Endodermal cell (in vitro differentiated cells): Measurements from ENCODE around the gene PDE6B. TPM values are rescaled to one million over a fixed set of nuclear protein-coding genes. Genes with fewer than 3 reads are reported as not detected.

ENCODE experiments used
- DNase-seq: peaks from one replicate; pipeline ENCODE4 v3.0.0-alpha.2; 2017
- H3K27ac ChIP-seq: 2 replicates; pipeline ENCODE4 v1.5.1; 2013; ENCODE audit warnings: mild to moderate bottlenecking, low read depth, low read length, moderate library complexity
- H3K27me3 ChIP-seq: 2 replicates; pipeline ENCODE4 v1.6.1; 2013; ENCODE audit warnings: mild to moderate bottlenecking, low read length, moderate library complexity; ENCODE audit not compliant: insufficient read depth, control insufficient read depth, poor library complexity, severe bottlenecking
- H3K36me3 ChIP-seq: 2 replicates; pipeline ENCODE4 v1.7.0; 2013; ENCODE audit warnings: mild to moderate bottlenecking, low read length, moderate library complexity; ENCODE audit not compliant: control insufficient read depth, insufficient read depth
- H3K4me1 ChIP-seq: one replicate; pipeline ENCODE4 v1.7.0; 2013; ENCODE audit warnings: low read length; ENCODE audit not compliant: control insufficient read depth, insufficient read depth
- H3K4me3 ChIP-seq: 2 replicates; pipeline ENCODE4 v1.5.1; 2013; ENCODE audit warnings: mild to moderate bottlenecking, low read length, moderate library complexity
- H3K9ac ChIP-seq: 2 replicates; pipeline ENCODE4 v1.6.1; 2013; ENCODE audit warnings: mild to moderate bottlenecking, low read length, moderate library complexity; ENCODE audit not compliant: poor library complexity, severe bottlenecking; ENCODE audit errors: extremely low read depth
- H3K9me3 ChIP-seq: 2 replicates; pipeline ENCODE4 v1.6.1; 2013; ENCODE audit warnings: mild to moderate bottlenecking, low read length, moderate library complexity; ENCODE audit not compliant: control insufficient read depth
- H3K27ac Mint-ChIP-seq: 2 replicates; pipeline ENCODE4 v1.8.0; 2020; ENCODE audit warnings: mixed read lengths
- H3K27me3 Mint-ChIP-seq: 2 replicates; pipeline ENCODE4 v1.8.0; 2021; ENCODE audit warnings: mild to moderate bottlenecking, mixed read lengths; ENCODE audit not compliant: insufficient read depth
- H3K36me3 Mint-ChIP-seq: 2 replicates; pipeline ENCODE4 v1.8.0; 2020; ENCODE audit warnings: low read depth, mixed read lengths
- H3K4me1 Mint-ChIP-seq: 2 replicates; pipeline ENCODE4 v1.8.0; 2020; ENCODE audit warnings: mixed read lengths
- H3K4me3 Mint-ChIP-seq: 2 replicates; pipeline ENCODE4 v1.8.0; 2020; ENCODE audit warnings: mild to moderate bottlenecking, moderate library complexity, mixed read lengths
- H3K9me3 Mint-ChIP-seq: 2 replicates; pipeline ENCODE4 v1.8.0; 2020; ENCODE audit warnings: mild to moderate bottlenecking, mixed read lengths
- WGBS, 2 experiments: methylation state at CpG; one replicate each; pipeline versions ENCODE4 v1.1.5 to v1.1.7; 2013; ENCODE audit warnings: missing lambda C conversion rate in 2 of 2, mixed read lengths in 1 of 2; ENCODE audit not compliant: insufficient coverage in 1 of 2, insufficient read length in 1 of 2; 5-methylcytosine and 5-hydroxymethylcytosine counted together
- total RNA-seq, 2 donors: library from RNA; stranded (reverse); fragmentation: NEBNext Ultra II Directional in 1 of 2; extraction: Animal tissue kit (Norgen Biotek cat#: 25700) in 1 of 2; gene quantifications; 2 replicates in 1 of 2; 3 replicates in 1 of 2; pipeline ENCODE4 v1.2.1, GENCODE V29; 2021
- TF ChIP-seq, protein P1 (sequence below): fragments of 200-600 bp; sonication (generic); conservative IDR thresholded peaks from 2 replicates; pipeline ENCODE4 v1.5.0; 2021; ENCODE audit warnings: antibody characterized with exemption, mild to moderate bottlenecking

PDE6B gene
- total RNA-seq, 2 donors from 2014 or later = 12.4 to 14.6 TPM

DNA sequence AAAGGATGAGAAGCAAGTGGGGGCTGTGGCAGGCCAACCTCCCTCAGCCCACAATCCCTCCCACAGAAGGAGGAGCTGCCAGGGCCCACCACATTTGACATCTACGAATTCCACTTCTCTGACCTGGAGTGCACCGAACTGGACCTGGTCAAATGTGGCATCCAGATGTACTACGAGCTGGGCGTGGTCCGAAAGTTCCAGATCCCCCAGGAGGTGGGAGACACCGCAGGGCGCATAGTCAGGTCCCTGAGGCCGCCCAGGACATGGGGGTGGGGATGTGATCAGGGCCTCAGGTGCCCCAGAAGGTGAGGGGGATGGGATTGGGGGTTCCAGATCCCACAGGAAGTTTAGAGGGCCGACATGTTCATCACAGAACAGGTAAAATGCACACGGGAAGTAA, 35.0 kb downstream of the PDE6B start:
- Histone ChIP-seq H3K4me3 (no peak overlapping the region), H3K9me3 (no peaks in the 10 kb centered on the region), H3K4me1 (no peaks in the 10 kb centered on the region), H3K36me3 (no peaks in the 10 kb centered on the region), H3K9ac (no peak overlapping the region), H3K27me3 (no peaks in the 10 kb centered on the region), H3K27ac (no peak overlapping the region)
- DNase-seq = no peak
- H3K9me3 Mint-ChIP-seq = no peaks in the 10 kb centered on the region
- no peak overlapping the region for H3K27ac Mint-ChIP-seq
- 87 to 94% methylated on average over 8 to 10 of the region's 10 CpGs for WGBS, 2 experiments
- H3K27me3 Mint-ChIP-seq = no peaks in the 10 kb centered on the region
- no peaks in the 10 kb centered on the region for H3K4me1 Mint-ChIP-seq
- TF ChIP-seq, protein P1, sequence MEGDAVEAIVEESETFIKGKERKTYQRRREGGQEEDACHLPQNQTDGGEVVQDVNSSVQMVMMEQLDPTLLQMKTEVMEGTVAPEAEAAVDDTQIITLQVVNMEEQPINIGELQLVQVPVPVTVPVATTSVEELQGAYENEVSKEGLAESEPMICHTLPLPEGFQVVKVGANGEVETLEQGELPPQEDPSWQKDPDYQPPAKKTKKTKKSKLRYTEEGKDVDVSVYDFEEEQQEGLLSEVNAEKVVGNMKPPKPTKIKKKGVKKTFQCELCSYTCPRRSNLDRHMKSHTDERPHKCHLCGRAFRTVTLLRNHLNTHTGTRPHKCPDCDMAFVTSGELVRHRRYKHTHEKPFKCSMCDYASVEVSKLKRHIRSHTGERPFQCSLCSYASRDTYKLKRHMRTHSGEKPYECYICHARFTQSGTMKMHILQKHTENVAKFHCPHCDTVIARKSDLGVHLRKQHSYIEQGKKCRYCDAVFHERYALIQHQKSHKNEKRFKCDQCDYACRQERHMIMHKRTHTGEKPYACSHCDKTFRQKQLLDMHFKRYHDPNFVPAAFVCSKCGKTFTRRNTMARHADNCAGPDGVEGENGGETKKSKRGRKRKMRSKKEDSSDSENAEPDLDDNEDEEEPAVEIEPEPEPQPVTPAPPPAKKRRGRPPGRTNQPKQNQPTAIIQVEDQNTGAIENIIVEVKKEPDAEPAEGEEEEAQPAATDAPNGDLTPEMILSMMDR = no peak
- H3K4me3 Mint-ChIP-seq = no peak overlapping the region
- peaks cover 7% of the 10 kb centered on the region for H3K36me3 Mint-ChIP-seq

DNA sequence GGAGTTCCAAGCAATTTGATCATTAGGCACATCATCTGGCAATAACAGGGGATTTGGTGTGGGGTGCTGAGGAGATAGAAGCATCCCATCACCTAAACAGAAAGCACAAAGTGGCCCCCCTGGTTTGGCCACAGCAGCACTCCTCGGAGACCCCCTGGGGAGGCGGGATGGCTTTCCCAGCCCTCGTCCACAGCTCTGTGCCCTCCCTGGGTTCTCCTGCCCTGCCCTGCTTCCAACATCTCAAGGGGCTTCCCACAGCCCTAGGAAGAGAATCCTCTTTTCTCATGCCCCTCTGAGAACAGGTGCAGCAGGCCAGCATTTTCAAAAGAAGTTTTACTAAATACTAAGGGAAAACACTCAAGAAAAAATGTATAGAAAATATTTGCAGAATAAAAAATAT, 35.9 kb downstream of the PDE6B start:
- peaks cover 7% of the 10 kb centered on the region for H3K36me3 Mint-ChIP-seq
- no peaks in the 10 kb centered on the region for H3K9me3 Mint-ChIP-seq
- H3K4me3 Mint-ChIP-seq = no peak overlapping the region
- no peaks in the 10 kb centered on the region for H3K4me1 Mint-ChIP-seq
- Histone ChIP-seq H3K27me3 (no peaks in the 10 kb centered on the region), H3K4me1 (no peaks in the 10 kb centered on the region), H3K4me3 (no peak overlapping the region), H3K27ac (no peak overlapping the region), H3K9me3 (no peaks in the 10 kb centered on the region), H3K9ac (no peak overlapping the region), H3K36me3 (no peaks in the 10 kb centered on the region)
- no peak for DNase-seq
- no peak overlapping the region for H3K27ac Mint-ChIP-seq
- TF ChIP-seq, protein P1 = no peak
- H3K27me3 Mint-ChIP-seq = no peaks in the 10 kb centered on the region
- WGBS, 2 experiments = 83 to 85% methylated on average over 1 to 3 of the region's 3 CpGs

DNA sequence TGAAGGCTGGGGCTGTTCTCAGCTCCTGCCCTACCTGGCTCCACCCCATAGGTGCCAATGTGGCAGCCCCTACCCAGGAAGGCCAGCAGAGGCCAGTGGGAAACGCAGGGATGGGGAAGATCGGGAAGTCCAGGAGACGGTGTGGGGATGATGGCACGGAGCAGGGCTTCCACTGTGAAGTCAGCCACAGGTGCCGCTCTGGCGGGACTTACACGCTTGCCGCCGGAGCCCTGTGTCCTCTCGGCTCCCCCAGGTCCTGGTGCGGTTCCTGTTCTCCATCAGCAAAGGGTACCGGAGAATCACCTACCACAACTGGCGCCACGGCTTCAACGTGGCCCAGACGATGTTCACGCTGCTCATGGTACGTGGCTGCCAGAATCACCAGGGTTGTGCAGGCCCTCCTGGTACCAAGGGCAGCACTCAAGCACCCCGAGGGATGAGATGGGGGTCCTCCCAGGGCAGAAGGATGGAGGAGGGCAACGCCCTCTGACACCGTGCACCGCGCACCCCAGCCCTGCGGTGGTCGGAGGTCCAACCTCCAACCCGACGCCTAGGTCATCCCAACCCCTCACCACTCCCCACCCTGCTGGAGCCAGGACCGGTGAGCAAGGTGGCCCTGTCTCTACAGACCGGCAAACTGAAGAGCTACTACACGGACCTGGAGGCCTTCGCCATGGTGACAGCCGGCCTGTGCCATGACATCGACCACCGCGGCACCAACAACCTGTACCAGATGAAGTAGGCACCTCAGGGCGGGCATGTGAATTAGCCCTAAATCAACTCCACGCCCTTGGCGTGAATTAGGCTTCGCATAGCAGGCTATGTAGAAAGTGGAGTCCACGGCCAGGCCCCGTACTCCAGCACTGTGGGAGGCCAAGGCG, 36.7 kb downstream of the PDE6B start:
- no peaks in the 10 kb centered on the region for H3K4me1 ChIP-seq
- no peak overlapping the region for H3K9ac ChIP-seq
- H3K9me3 Mint-ChIP-seq = no peaks in the 10 kb centered on the region
- peak overlapping the region; percentile 66 for H3K4me3 Mint-ChIP-seq
- no peak overlapping the region for H3K27ac ChIP-seq
- WGBS, 2 experiments = 95 to 97% methylated on average over 32 to 42 of the region's 42 CpGs
- no peak overlapping the region for H3K27ac Mint-ChIP-seq
- DNase-seq = no peak
- no peak overlapping the region for H3K4me3 ChIP-seq
- TF ChIP-seq, protein P1 = no peak
- H3K9me3 ChIP-seq = no peaks in the 10 kb centered on the region
- H3K36me3 ChIP-seq = no peaks in the 10 kb centered on the region
- no peaks in the 10 kb centered on the region for H3K27me3 ChIP-seq
- no peaks in the 10 kb centered on the region for H3K27me3 Mint-ChIP-seq
- peaks cover 7% of the 10 kb centered on the region for H3K36me3 Mint-ChIP-seq
- H3K4me1 Mint-ChIP-seq = no peaks in the 10 kb centered on the region
